Ureter (tissue), 1 donor: ENCODE measurements around the gene RAMP3. TPM values are rescaled to one million over a fixed set of nuclear protein-coding genes. Genes with fewer than 3 reads are reported as not detected.
"Not testable (repeated sequence)": the region's sequence is repeated elsewhere in the genome, so short reads cannot be mapped to it uniquely, and the experiment has no call there.

ENCODE experiments used
- DNase-seq: peaks from one replicate; pipeline ENCODE4 v3.0.0-alpha.2; 2020; ENCODE audit warnings: low spot score
- total RNA-seq: library from RNA; stranded (reverse); gene quantifications from one replicate; pipeline ENCODE4 v1.2.4, GENCODE V29; 2023
- donor health status: DM: yes; HTN: yes; CAD: no.

RAMP3 gene
- total RNA-seq: 47.2 TPM

GRCh38 chr7:45157653-45158401 lies at the start of gene RAMP3:
TSS of gene RAMP3 (plus strand) at chr7:45157791. CDS start at chr7:45157829, 38 bp downstream.
- DNase-seq: no peak

- no peak for DNase-seq
These were observed 48.7 kb upstream of the RAMP3 start for GRCh38 chr7:45108863-45109262.

- DNase-seq: peak; percentile 95
These were observed 46.0 kb upstream of the RAMP3 start, which contains the start of gene TBRG4 for GRCh38 chr7:45111298-45112223. TSS of gene TBRG4 (minus strand) at chr7:45111697. CDS start at chr7:45109237, 2,460 bp downstream.

GRCh38 chr7:45112648-45113047 lies 44.9 kb upstream of the RAMP3 start:
- DNase-seq: no peak

GRCh38 chr7:45114257-45114656 lies 43.3 kb upstream of the RAMP3 start:
- DNase-seq: not testable (repeated sequence)

GRCh38 chr7:45114926-45115325 lies 42.7 kb upstream of the RAMP3 start:
- no peak for DNase-seq

GRCh38 chr7:45116048-45116447 lies 41.5 kb upstream of the RAMP3 start:
- DNase-seq: no peak

- DNase-seq: no peak
These were observed 40.0 kb upstream of the RAMP3 start for GRCh38 chr7:45117582-45117981.

- no peak for DNase-seq
These were observed 39.3 kb upstream of the RAMP3 start for GRCh38 chr7:45118292-45118691.

- no peak for DNase-seq
These were observed 38.7 kb upstream of the RAMP3 start for GRCh38 chr7:45118889-45119331.

- no peak for DNase-seq
These were observed 38.0 kb upstream of the RAMP3 start for GRCh38 chr7:45119550-45119949.

GRCh38 chr7:45122975-45123860 lies 34.4 kb upstream of the RAMP3 start:
- no peak for DNase-seq

GRCh38 chr7:45123913-45124710 lies 33.5 kb upstream of the RAMP3 start:
- no peak for DNase-seq

- DNase-seq: no peak
These were observed 32.2 kb upstream of the RAMP3 start for GRCh38 chr7:45125193-45125904.

- DNase-seq: no peak
These were observed 31.4 kb upstream of the RAMP3 start for GRCh38 chr7:45126201-45126600.

- no peak for DNase-seq
These were observed 30.7 kb upstream of the RAMP3 start for GRCh38 chr7:45126920-45127319.

GRCh38 chr7:45129181-45129800 lies 28.3 kb upstream of the RAMP3 start:
- no peak for DNase-seq

GRCh38 chr7:45129906-45130305 lies 27.7 kb upstream of the RAMP3 start:
- DNase-seq: no peak

- DNase-seq: no peak
These were observed 26.7 kb upstream of the RAMP3 start for GRCh38 chr7:45130910-45131309.

- no peak for DNase-seq
These were observed 25.7 kb upstream of the RAMP3 start for GRCh38 chr7:45131891-45132290.
